T-helper 2 cell treated with Interferon-gamma antibody and Interleukin-4, amounts not matched to agents 5 μg/mL and 100 μg/mL, for 36 hours (primary cell): ENCODE data around the gene TMEM255B.

Experiments used
- DNase-seq: peaks from one replicate; pipeline ENCODE4 v3.0.0; 2021; ENCODE audit warnings: low spot score
- H3K27ac Mint-ChIP-seq: one replicate; pipeline ENCODE4 v1.8.0; 2021; ENCODE audit warnings: mild to moderate bottlenecking, mixed read lengths
- H3K27me3 Mint-ChIP-seq: one replicate; pipeline ENCODE4 v1.8.0; 2021; ENCODE audit warnings: low read depth, mixed read lengths
- H3K36me3 Mint-ChIP-seq: one replicate; pipeline ENCODE4 v1.8.0; 2021; ENCODE audit warnings: low read depth, mixed read lengths
- H3K4me1 Mint-ChIP-seq: one replicate; pipeline ENCODE4 v1.8.0; 2021; ENCODE audit warnings: low read depth, mixed read lengths
- H3K4me3 Mint-ChIP-seq: one replicate; pipeline ENCODE4 v1.8.0; 2022; ENCODE audit warnings: mild to moderate bottlenecking, moderate library complexity, mixed read lengths
- H3K9me3 Mint-ChIP-seq: one replicate; pipeline ENCODE4 v1.8.0; 2021; ENCODE audit warnings: mixed read lengths

TMEM255B gene

GRCh38 chr13:113763961-113764792 lies 5.2 kb downstream of the TMEM255B start:
- H3K27ac Mint-ChIP-seq, result no peak overlapping the region
- peaks cover 6% of the 10 kb centered on the region for H3K4me1 Mint-ChIP-seq
- H3K36me3 Mint-ChIP-seq, result no peaks in the 10 kb centered on the region
- peaks cover 33% of the 10 kb centered on the region for H3K27me3 Mint-ChIP-seq
- no peaks in the 10 kb centered on the region for H3K9me3 Mint-ChIP-seq
- DNase-seq, result no peak
- H3K4me3 Mint-ChIP-seq, result no peak overlapping the region

GRCh38 chr13:113764793-113765563 lies 6.0 kb downstream of the TMEM255B start:
- no peak for DNase-seq
- Mint-ChIP-seq H3K4me1 (no peaks in the 10 kb centered on the region), H3K9me3 (no peaks in the 10 kb centered on the region), H3K27me3 (peaks cover 25% of the 10 kb centered on the region), H3K36me3 (no peaks in the 10 kb centered on the region), H3K4me3 (no peak overlapping the region), H3K27ac (no peak overlapping the region)

GRCh38 chr13:113765564-113765910 lies 6.5 kb downstream of the TMEM255B start:
- no peak overlapping the region for H3K27ac Mint-ChIP-seq
- H3K9me3 Mint-ChIP-seq, result no peaks in the 10 kb centered on the region
- H3K36me3 Mint-ChIP-seq, result no peaks in the 10 kb centered on the region
- H3K4me3 Mint-ChIP-seq, result no peak overlapping the region
- DNase-seq, result no peak
- H3K27me3 Mint-ChIP-seq, result peaks cover 22% of the 10 kb centered on the region
- no peaks in the 10 kb centered on the region for H3K4me1 Mint-ChIP-seq

- Mint-ChIP-seq H3K36me3 (no peaks in the 10 kb centered on the region), H3K9me3 (no peaks in the 10 kb centered on the region), H3K27me3 (peaks cover 15% of the 10 kb centered on the region), H3K4me1 (no peaks in the 10 kb centered on the region), H3K4me3 (no peak overlapping the region), H3K27ac (no peak overlapping the region)
- no peak for DNase-seq
Observed at GRCh38 chr13:113766035-113766800, 7.2 kb downstream of the TMEM255B start.

GRCh38 chr13:113767366-113767765 lies 8.3 kb downstream of the TMEM255B start:
- Mint-ChIP-seq H3K9me3 (peaks cover 6% of the 10 kb centered on the region), H3K4me3 (no peak overlapping the region), H3K27me3 (peaks cover 4% of the 10 kb centered on the region), H3K27ac (no peak overlapping the region), H3K36me3 (no peaks in the 10 kb centered on the region), H3K4me1 (peaks cover 5% of the 10 kb centered on the region)
- DNase-seq, result no peak

GRCh38 chr13:113768018-113768905 lies 9.2 kb downstream of the TMEM255B start:
- Mint-ChIP-seq H3K4me1 (peaks cover 8% of the 10 kb centered on the region), H3K27ac (no peak overlapping the region), H3K4me3 (no peak overlapping the region), H3K9me3 (peaks cover 11% of the 10 kb centered on the region), H3K36me3 (no peaks in the 10 kb centered on the region), H3K27me3 (peaks cover 2% of the 10 kb centered on the region)
- DNase-seq, result no peak

- DNase-seq, result no peak
- Mint-ChIP-seq H3K4me3 (no peak overlapping the region), H3K4me1 (peaks cover 8% of the 10 kb centered on the region), H3K27me3 (no peaks in the 10 kb centered on the region), H3K27ac (no peak overlapping the region), H3K36me3 (no peaks in the 10 kb centered on the region), H3K9me3 (peaks cover 11% of the 10 kb centered on the region)
Observed at GRCh38 chr13:113769106-113769505, 10.1 kb downstream of the TMEM255B start.

GRCh38 chr13:113769881-113770280 lies 10.9 kb downstream of the TMEM255B start:
- Mint-ChIP-seq H3K27me3 (no peaks in the 10 kb centered on the region), H3K27ac (no peak overlapping the region), H3K4me3 (no peak overlapping the region), H3K9me3 (peaks cover 11% of the 10 kb centered on the region), H3K4me1 (peaks cover 8% of the 10 kb centered on the region), H3K36me3 (no peaks in the 10 kb centered on the region)
- no peak for DNase-seq

GRCh38 chr13:113770441-113770840 lies 11.4 kb downstream of the TMEM255B start:
- Mint-ChIP-seq H3K4me3 (no peak overlapping the region), H3K27ac (no peak overlapping the region), H3K9me3 (peaks cover 11% of the 10 kb centered on the region), H3K36me3 (no peaks in the 10 kb centered on the region), H3K4me1 (peaks cover 8% of the 10 kb centered on the region), H3K27me3 (no peaks in the 10 kb centered on the region)
- DNase-seq, result no peak

- Mint-ChIP-seq H3K4me3 (no peak overlapping the region), H3K27me3 (no peaks in the 10 kb centered on the region), H3K36me3 (no peaks in the 10 kb centered on the region), H3K4me1 (peaks cover 8% of the 10 kb centered on the region), H3K9me3 (peaks cover 11% of the 10 kb centered on the region), H3K27ac (no peak overlapping the region)
- DNase-seq, result no peak
Observed at GRCh38 chr13:113770937-113771336, 11.9 kb downstream of the TMEM255B start.

GRCh38 chr13:113771709-113772331 lies 12.8 kb downstream of the TMEM255B start:
- Mint-ChIP-seq H3K4me3 (no peak overlapping the region), H3K9me3 (peaks cover 11% of the 10 kb centered on the region), H3K4me1 (peaks cover 8% of the 10 kb centered on the region), H3K27me3 (no peaks in the 10 kb centered on the region), H3K36me3 (no peaks in the 10 kb centered on the region), H3K27ac (no peak overlapping the region)
- DNase-seq, result no peak

- H3K27me3 Mint-ChIP-seq, result peaks cover 6% of the 10 kb centered on the region
- H3K36me3 Mint-ChIP-seq, result no peaks in the 10 kb centered on the region
- peaks cover 11% of the 10 kb centered on the region for H3K9me3 Mint-ChIP-seq
- peaks cover 8% of the 10 kb centered on the region for H3K4me1 Mint-ChIP-seq
- DNase-seq, result no peak
- no peak overlapping the region for H3K4me3 Mint-ChIP-seq
- H3K27ac Mint-ChIP-seq, result no peak overlapping the region
Observed at GRCh38 chr13:113774177-113775107, 15.4 kb downstream of the TMEM255B start.
